ENCODE data around the gene ITPR1. TPM values are rescaled to one million over a fixed set of nuclear protein-coding genes. Genes with fewer than 3 reads are reported as not detected.

Gene ITPR1
- total RNA-seq, 2 donors from 2014 or later = 29.3 to 29.8 TPM

GRCh38 chr3:4741404-4742307, 248.5 kb downstream of the ITPR1 start:
- H3K27ac ChIP-seq = peak overlapping the region; percentile 86 to 99 (median 96)
- no peaks in the 10 kb centered on the region for H3K9me3 ChIP-seq
- H3K4me3 ChIP-seq = no peak overlapping the region
- DNase-seq (peak; percentile 76 to 93 (median 82)), ATAC-seq (peak; percentile 99)
- no peaks in the 10 kb centered on the region for H3K27me3 ChIP-seq
- 27% methylated on average over 14 of the region's 14 CpGs for WGBS, 2 donors
- peak; percentile 29 to 81 (median 69) for TF ChIP-seq POLR2A (IDR thresholded peaks at IDR 0.05)
- TF ChIP-seq CTCF (IDR thresholded peaks at IDR 0.05) = no peak
- no peaks in the 10 kb centered on the region for H3K36me3 ChIP-seq (replicated peaks in 1 of 2; ENCODE audit: insufficient read depth in 1 of 2, low read depth in 2 of 2)
- H3K4me1 ChIP-seq = peaks cover 31% of the 10 kb centered on the region
- intact Hi-C loops (cut with DNase I) = no loop called here

GRCh38 chr3:4742359-4742758, 249.2 kb downstream of the ITPR1 start:
- no peaks in the 10 kb centered on the region for H3K27me3 ChIP-seq
- peak overlapping the region; percentile 86 to 99 (median 96) for H3K27ac ChIP-seq
- H3K4me3 ChIP-seq = no peak overlapping the region
- intact Hi-C loops (cut with DNase I) = no loop called here
- peaks cover 26% of the 10 kb centered on the region for H3K4me1 ChIP-seq
- H3K9me3 ChIP-seq = no peaks in the 10 kb centered on the region
- DNase-seq (peak in 3 of 4 donors; percentile 51 to 58 (median 52)), ATAC-seq (no peak)
- TF ChIP-seq CTCF (IDR thresholded peaks at IDR 0.05) (no peak), POLR2A (IDR thresholded peaks at IDR 0.05) (no peak)
- no peaks in the 10 kb centered on the region for H3K36me3 ChIP-seq (replicated peaks in 1 of 2; ENCODE audit: insufficient read depth in 1 of 2, low read depth in 2 of 2)
- WGBS, 2 donors = 71 to 76% methylated on average over 5 of the region's 5 CpGs

GRCh38 chr3:4743371-4743770, 250.2 kb downstream of the ITPR1 start:
- DNase-seq (no peak), ATAC-seq (no peak)
- H3K27me3 ChIP-seq = no peaks in the 10 kb centered on the region
- intact Hi-C loops (cut with DNase I) = no loop called here
- H3K4me1 ChIP-seq = peaks cover 26% of the 10 kb centered on the region
- H3K9me3 ChIP-seq = no peaks in the 10 kb centered on the region
- no peaks in the 10 kb centered on the region for H3K36me3 ChIP-seq (replicated peaks in 1 of 2; ENCODE audit: insufficient read depth in 1 of 2, low read depth in 2 of 2)
- TF ChIP-seq POLR2A (IDR thresholded peaks at IDR 0.05) = no peak
- TF ChIP-seq CTCF (IDR thresholded peaks at IDR 0.05) = no peak
- H3K4me3 ChIP-seq = no peak overlapping the region
- WGBS, 2 donors = 85% methylated on average over 4 of the region's 4 CpGs
- H3K27ac ChIP-seq = peak overlapping the region in 2 of 4 donors; percentile 0 to 86

- Histone ChIP-seq H3K4me3 (no peak overlapping the region), H3K36me3 (replicated peaks in 1 of 2; ENCODE audit: insufficient read depth in 1 of 2, low read depth in 2 of 2) (no peaks in the 10 kb centered on the region), H3K9me3 (no peaks in the 10 kb centered on the region), H3K27ac (no peak overlapping the region), H3K4me1 (peaks cover 32% of the 10 kb centered on the region), H3K27me3 (no peaks in the 10 kb centered on the region)
- 63 to 69% methylated on average over 3 of the region's 3 CpGs for WGBS, 2 donors
- DNase-seq (no peak), ATAC-seq (no peak)
- intact Hi-C loops (cut with DNase I) = no loop called here
- TF ChIP-seq CTCF (IDR thresholded peaks at IDR 0.05) = no peak
- TF ChIP-seq POLR2A (IDR thresholded peaks at IDR 0.05) = no peak
These were observed 251.5 kb downstream of the ITPR1 start for GRCh38 chr3:4744405-4745234.
